T-cell (primary cell): ENCODE results near the gene GPR137B. TPM values are rescaled to one million over a fixed set of nuclear protein-coding genes. Genes with fewer than 3 reads are reported as not detected.
"Not testable (repeated sequence)": the region's sequence is repeated elsewhere in the genome, so short reads cannot be mapped to it uniquely, and the experiment has no call there.

Experiments used
- ATAC-seq, 4 experiments: fragments of 200-7000 bp in 3 of 4; fragments of 150-1000 bp in 1 of 4; cut with Tn5 transposase; replicated peaks in 1 of 4; 1 replicate in 3 of 4; 2 replicates in 1 of 4; pipeline ENCODE4 v1.10.0; 2021; ENCODE audit warnings: moderate library complexity in 3 of 4, mild to moderate bottlenecking in 2 of 4, moderate number of reproducible peaks in 1 of 4
- CTCF ChIA-PET, 2 donors: fragments of 300-600 bp; sonication (Branson Sonifier 250); formaldehyde crosslinking; loops; one replicate each; lab custom pipeline; 2022; ENCODE audit warnings: antibody characterized with exemption in 2 of 2; lab: Charles Lee
- POLR2A ChIA-PET, 2 donors: fragments of 300-600 bp; sonication (Branson Sonifier 250); formaldehyde crosslinking; loops; one replicate each; lab custom pipeline; 2022; ENCODE audit warnings: antibody characterized with exemption in 2 of 2; lab: Charles Lee
- DNase-seq, 35 experiments: peaks; one replicate each; pipeline versions ENCODE4 v3.0.0 to v3.0.0-alpha.2; 2013 to 2023
- H3K27ac ChIP-seq: one replicate; pipeline ENCODE4 v1.5.1; 2013; ENCODE audit warnings: low read length
- H3K27me3 ChIP-seq, 2 experiments: replicated peaks in 1 of 2; 1 replicate in 1 of 2; 2 replicates in 1 of 2; pipeline versions ENCODE4 v1.6.1 to v1.7.0; 2013; ENCODE audit warnings: low read length in 1 of 2, mixed read lengths in 1 of 2; ENCODE audit not compliant: control insufficient read depth in 2 of 2, insufficient read depth in 2 of 2; ENCODE audit errors: extremely low read depth in 1 of 2
- H3K36me3 ChIP-seq, 2 donors: 1 replicate in 1 of 2; 2 replicates in 1 of 2; pipeline versions ENCODE4 v1.6.1 to v1.7.0; 2013; ENCODE audit warnings: low read length in 1 of 2; ENCODE audit not compliant: control insufficient read depth in 2 of 2, insufficient read depth in 1 of 2; ENCODE audit errors: extremely low read depth in 1 of 2
- H3K4me1 ChIP-seq, 2 experiments: 1 replicate in 1 of 2; 2 replicates in 1 of 2; pipeline versions ENCODE4 v1.6.1 to v1.7.0; 2013; ENCODE audit warnings: low read length in 2 of 2, mixed read lengths in 1 of 2; ENCODE audit not compliant: insufficient read depth in 2 of 2, control insufficient read depth in 1 of 2; ENCODE audit errors: extremely low read depth in 1 of 2
- H3K4me3 ChIP-seq, 2 donors: 1 replicate in 1 of 2; 2 replicates in 1 of 2; pipeline versions ENCODE4 v1.5.1 to v1.7.0; 2013; ENCODE audit warnings: mild to moderate bottlenecking in 2 of 2, low read length in 1 of 2, moderate library complexity in 1 of 2; ENCODE audit not compliant: control insufficient read depth in 1 of 2; ENCODE audit errors: extremely low read depth in 1 of 2
- H3K9me3 ChIP-seq: 2 replicates; pipeline ENCODE4 v1.7.0; 2013
- H3K27ac Mint-ChIP-seq, 2 donors: one replicate each; pipeline ENCODE4 v1.8.0; 2020 to 2021; ENCODE audit warnings: mild to moderate bottlenecking in 2 of 2, mixed read lengths in 2 of 2
- H3K27me3 Mint-ChIP-seq, 2 donors: one replicate each; pipeline ENCODE4 v1.8.0; 2021 to 2022; ENCODE audit warnings: mixed read lengths in 2 of 2
- H3K36me3 Mint-ChIP-seq: one replicate; pipeline ENCODE4 v1.8.0; 2021; ENCODE audit warnings: mixed read lengths
- H3K4me1 Mint-ChIP-seq, 3 donors: one replicate each; pipeline ENCODE4 v1.8.0; 2020 to 2022; ENCODE audit warnings: mixed read lengths in 3 of 3, mild to moderate bottlenecking in 1 of 3
- H3K4me3 Mint-ChIP-seq, 3 donors: one replicate each; pipeline ENCODE4 v1.8.0; 2020 to 2022; ENCODE audit warnings: mild to moderate bottlenecking in 3 of 3, mixed read lengths in 3 of 3, moderate library complexity in 3 of 3
- H3K9me3 Mint-ChIP-seq, 3 donors: one replicate each; pipeline ENCODE4 v1.8.0; 2020 to 2022; ENCODE audit warnings: mixed read lengths in 3 of 3
- WGBS: methylation state at CpG from one replicate; pipeline ENCODE4 v1.1.5; 2013; ENCODE audit warnings: missing lambda C conversion rate; ENCODE audit not compliant: insufficient coverage; 5-methylcytosine and 5-hydroxymethylcytosine counted together
- total RNA-seq, 35 experiments: library from RNA in 6 of 35; stranded (reverse) in 6 of 35; fragments of 120-200 nt in 1 of 35; gene quantifications; one replicate each; pipeline versions ENCODE4 v1.2.1 to v1.2.4 and lab custom pipeline; 2013 to 2026

Gene GPR137B, protein sequence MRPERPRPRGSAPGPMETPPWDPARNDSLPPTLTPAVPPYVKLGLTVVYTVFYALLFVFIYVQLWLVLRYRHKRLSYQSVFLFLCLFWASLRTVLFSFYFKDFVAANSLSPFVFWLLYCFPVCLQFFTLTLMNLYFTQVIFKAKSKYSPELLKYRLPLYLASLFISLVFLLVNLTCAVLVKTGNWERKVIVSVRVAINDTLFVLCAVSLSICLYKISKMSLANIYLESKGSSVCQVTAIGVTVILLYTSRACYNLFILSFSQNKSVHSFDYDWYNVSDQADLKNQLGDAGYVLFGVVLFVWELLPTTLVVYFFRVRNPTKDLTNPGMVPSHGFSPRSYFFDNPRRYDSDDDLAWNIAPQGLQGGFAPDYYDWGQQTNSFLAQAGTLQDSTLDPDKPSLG
- total RNA-seq (10 to 100 TPM; 11.2 to 16.1 (median 12.2) TPM), total RNA-seq (lab: John Stamatoyannopoulos, UW) (6.7 to 34.6 (median 13.7) reads per million in 29 experiments)
- total RNA-seq (2013): 10.0 TPM

GRCh38 chr1:236142253-236143103 is at the start of gene GPR137B:
Gene GPR137B, plus strand, starts transcription at chr1:236142539. Its CDS starts 84 bp downstream, at chr1:236142623.
- peaks cover 2 to 35% of the 10 kb centered on the region in 2 experiments for H3K4me1 ChIP-seq
- no peaks in the 10 kb centered on the region for H3K9me3 ChIP-seq
- under 1% methylated on average over 69 of the region's 105 CpGs for WGBS
- Mint-ChIP-seq H3K36me3 (peaks cover 8% of the 10 kb centered on the region), H3K4me1 (peaks cover 35 to 50% (median 39%) of the 10 kb centered on the region in 3 donors), H3K27ac (peak within 1 kb of the TSS; percentile 37 to 84), H3K4me3 (peak within 1 kb of the TSS; percentile 93 to 96 (median 93)), H3K9me3 (no peaks in the 10 kb centered on the region), H3K27me3 (peaks cover 6 to 23% of the 10 kb centered on the region in 2 donors)
- DNase-seq (peak in 32 of 35 experiments; percentile 11 to 72 (median 36)), ATAC-seq (peak; percentile 75 to 85 (median 82))
- H3K27me3 ChIP-seq: peaks cover 16 to 23% of the 10 kb centered on the region in 2 experiments
- ChIA-PET POLR2A (interaction anchor here in 1 of 2 donors (0.6 kb wide), 2 partner anchors 140 to 151 kb away, joined by 3 to 6 read pairs; no protein-coding TSS in a partner anchor), CTCF (interaction anchor here in 1 of 2 donors (0.9 to 1.3 kb wide), 2 partner anchors 16 to 40 kb away, joined by 3 to 5 read pairs; no protein-coding TSS in a partner anchor)
- H3K4me3 ChIP-seq: peak within 1 kb of the TSS; percentile 64 to 93
- no peak within 1 kb of the TSS for H3K27ac ChIP-seq
- H3K36me3 ChIP-seq: no peaks in the 10 kb centered on the region

DNA sequence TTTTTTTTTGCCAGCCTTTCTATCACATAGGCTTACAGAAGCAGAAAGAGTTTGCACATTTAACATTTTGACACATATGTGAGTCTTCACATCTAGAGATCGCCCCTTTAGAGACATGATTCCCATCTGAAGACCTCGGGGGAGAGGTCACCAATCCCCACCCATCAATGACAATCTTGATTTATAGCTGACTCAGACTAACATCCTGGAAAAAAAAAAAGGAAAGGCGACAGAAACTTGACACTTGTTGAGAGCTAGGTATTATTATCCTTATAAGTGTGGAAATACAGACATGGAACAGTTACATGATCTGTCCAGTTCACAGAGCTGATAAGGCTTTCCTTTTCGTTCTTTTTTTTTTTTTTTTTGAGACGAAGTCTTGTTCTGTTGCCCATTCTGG is 49.4 kb upstream of the GPR137B start:
- DNase-seq: no peak
- ChIA-PET POLR2A (interaction anchor here in 1 of 2 donors (0.6 to 0.7 kb wide), 2 partner anchors 773 to 1646 kb away, joined by 3 to 6 read pairs; no protein-coding TSS in a partner anchor), CTCF (no interaction called here)
- peaks cover 0 to 2% (median 0%) of the 10 kb centered on the region in 3 donors for H3K4me1 Mint-ChIP-seq
- H3K36me3 ChIP-seq: no peaks in the 10 kb centered on the region
- peaks cover 0 to 32% of the 10 kb centered on the region in 2 experiments for H3K27me3 ChIP-seq
- no peaks in the 10 kb centered on the region for H3K4me1 ChIP-seq
- WGBS: 44% methylated on average over 1 of the region's 5 CpGs
- no peaks in the 10 kb centered on the region for H3K36me3 Mint-ChIP-seq
- H3K9me3 ChIP-seq: no peaks in the 10 kb centered on the region
- H3K27ac Mint-ChIP-seq: no peak overlapping the region
- peaks cover 13 to 24% of the 10 kb centered on the region in 2 donors for H3K27me3 Mint-ChIP-seq
- ATAC-seq: no peak
- H3K9me3 Mint-ChIP-seq: no peaks in the 10 kb centered on the region
- no peak overlapping the region for H3K4me3 ChIP-seq
- H3K27ac ChIP-seq: no peak overlapping the region
- no peak overlapping the region for H3K4me3 Mint-ChIP-seq

DNA sequence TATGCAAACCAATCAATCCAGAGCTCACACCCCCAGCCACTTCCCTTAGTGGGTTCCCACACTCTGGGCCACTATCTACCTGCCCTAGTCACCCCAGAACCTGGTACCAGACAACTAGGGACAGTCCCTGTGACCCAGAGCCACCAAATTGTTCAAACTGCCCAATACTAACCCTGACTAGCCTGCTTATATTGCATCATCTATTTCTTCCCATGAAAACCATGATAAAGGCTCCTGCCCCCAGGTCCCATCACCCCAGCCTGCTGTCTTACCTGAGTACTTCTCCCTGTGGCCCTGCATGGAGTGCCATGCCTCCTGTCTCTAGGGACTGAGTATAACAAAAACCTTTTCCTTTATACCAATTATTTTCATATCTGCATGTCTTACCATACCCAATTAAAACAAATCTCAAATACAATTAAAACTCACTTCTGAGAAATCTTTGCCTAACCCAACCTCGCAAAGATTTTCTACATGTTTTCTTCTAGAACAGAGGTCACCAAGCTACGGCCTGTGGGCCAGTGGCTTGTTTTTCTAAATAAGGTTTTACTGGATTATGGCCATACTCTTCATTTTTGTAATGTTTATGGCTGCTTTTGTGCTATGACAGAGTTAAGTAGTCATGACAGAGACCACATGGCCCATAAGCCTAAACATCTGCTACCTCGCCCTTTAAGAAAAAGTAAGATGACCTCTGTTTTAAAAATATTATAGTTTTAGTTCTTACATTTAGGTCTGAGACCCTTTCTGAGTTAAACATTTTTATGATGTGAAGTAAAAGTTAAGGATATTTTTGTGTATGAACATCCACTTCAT is 46.4 kb upstream of the GPR137B start:
- H3K27me3 ChIP-seq: peaks cover 0 to 22% of the 10 kb centered on the region in 2 experiments
- no peaks in the 10 kb centered on the region for H3K36me3 Mint-ChIP-seq
- WGBS: no CpG with 5 or more reads among the region's 3 CpGs
- DNase-seq (no peak), ATAC-seq (no peak)
- peaks cover 11 to 19% of the 10 kb centered on the region in 2 donors for H3K27me3 Mint-ChIP-seq
- H3K27ac Mint-ChIP-seq: no peak overlapping the region
- peaks cover 0 to 2% (median 0%) of the 10 kb centered on the region in 3 donors for H3K4me1 Mint-ChIP-seq
- no peaks in the 10 kb centered on the region for H3K4me1 ChIP-seq
- H3K9me3 Mint-ChIP-seq: no peaks in the 10 kb centered on the region
- no peaks in the 10 kb centered on the region for H3K36me3 ChIP-seq
- no peak overlapping the region for H3K27ac ChIP-seq
- no peaks in the 10 kb centered on the region for H3K9me3 ChIP-seq
- no peak overlapping the region for H3K4me3 ChIP-seq
- no peak overlapping the region for H3K4me3 Mint-ChIP-seq
- ChIA-PET CTCF (no interaction called here), POLR2A (no interaction called here)

- DNase-seq (peak; percentile 15 to 90 (median 64)), ATAC-seq (peak in 2 of 4 experiments; percentile 27 to 31)
- CTCF ChIA-PET, H3K4me1 ChIP-seq, POLR2A ChIA-PET, H3K4me3 Mint-ChIP-seq, H3K9me3 ChIP-seq, H3K9me3 Mint-ChIP-seq, H3K36me3 Mint-ChIP-seq, H3K4me1 Mint-ChIP-seq, H3K4me3 ChIP-seq, H3K36me3 ChIP-seq: not testable (repeated sequence)
- Mint-ChIP-seq H3K27ac (peak overlapping the region; percentile 67 to 78), H3K27me3 (peaks cover 11 to 19% of the 10 kb centered on the region in 2 donors)
- Histone ChIP-seq H3K27ac (peak overlapping the region; percentile 2), H3K27me3 (peaks cover 0 to 19% of the 10 kb centered on the region in 2 experiments)
- 65% methylated on average over 11 of the region's 15 CpGs for WGBS
These were observed 45.5 kb upstream of the GPR137B start for GRCh38 chr1:236096660-236097482.

GRCh38 chr1:236098267-236098666 is 44.1 kb upstream of the GPR137B start:
- no peaks in the 10 kb centered on the region for H3K36me3 ChIP-seq
- H3K4me1 ChIP-seq: no peaks in the 10 kb centered on the region
- no peaks in the 10 kb centered on the region for H3K9me3 Mint-ChIP-seq
- peaks cover 0 to 27% of the 10 kb centered on the region in 2 experiments for H3K27me3 ChIP-seq
- H3K9me3 ChIP-seq: no peaks in the 10 kb centered on the region
- H3K4me1 Mint-ChIP-seq: peaks cover 0 to 2% (median 0%) of the 10 kb centered on the region in 3 donors
- DNase-seq: no peak
- no peak overlapping the region for H3K27ac ChIP-seq
- H3K36me3 Mint-ChIP-seq: no peaks in the 10 kb centered on the region
- H3K4me3 Mint-ChIP-seq: no peak overlapping the region
- ATAC-seq: no peak
- H3K27ac Mint-ChIP-seq: no peak overlapping the region
- H3K4me3 ChIP-seq: no peak overlapping the region
- WGBS: 75% methylated on average over 1 of the region's 1 CpG
- ChIA-PET CTCF (no interaction called here), POLR2A (no interaction called here)
- H3K27me3 Mint-ChIP-seq: peaks cover 11 to 19% of the 10 kb centered on the region in 2 donors
